ENCODE data around the gene TMEFF2. TPM values are rescaled to one million over a fixed set of nuclear protein-coding genes. Genes with fewer than 3 reads are reported as not detected.

TMEFF2 gene
- total and polyA plus RNA-seq, 10 of the 15 experiments (the other 5 are each of a cell fraction or from before 2014, with no cell fraction given), result not detected

DNA sequence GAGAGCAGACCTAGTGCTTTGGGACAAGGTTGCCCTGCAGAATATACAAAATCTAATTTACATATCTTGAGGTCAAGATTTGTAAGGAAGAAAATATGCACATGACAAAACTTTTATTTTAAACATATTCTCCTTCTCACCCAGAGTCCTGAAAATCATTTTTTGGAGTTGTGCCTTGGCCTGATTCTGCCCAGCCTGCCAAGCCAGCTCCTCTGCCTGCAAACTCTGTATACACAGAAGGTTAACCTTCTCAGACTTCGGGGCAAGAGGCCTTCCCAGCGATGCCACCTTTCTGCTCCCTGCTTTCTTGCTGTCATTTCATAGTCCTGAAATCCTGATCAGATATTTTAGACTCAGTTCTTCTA, 252.0 kb downstream of the TMEFF2 start:
- ATAC-seq, result no peak
- RAD21 ChIA-PET (ENCODE audit: unreplicated experiment), result interaction anchor here (1.1 kb wide), 1 partner anchor 220 kb away, joined by 3 read pairs; no protein-coding TSS in a partner anchor
- Histone ChIP-seq H2AFZ (ENCODE audit: control insufficient read depth, low read depth, low read length) (no peak overlapping the region), H3K27me3 (replicated peaks in 1 of 2; ENCODE audit: control insufficient read depth in 2 of 2, insufficient read depth in 2 of 2, low read length in 1 of 2) (no peaks in the 10 kb centered on the region), H3K4me2 (ENCODE audit: control insufficient read depth, insufficient read depth) (no peak overlapping the region), H3K36me3 (ENCODE audit: control insufficient read depth in 2 of 2, insufficient read depth in 2 of 2, low read length in 1 of 2) (no peaks in the 10 kb centered on the region), H4K20me1 (ENCODE audit: control insufficient read depth, insufficient read depth) (no peaks in the 10 kb centered on the region), H3K4me1 (ENCODE audit: control insufficient read depth, insufficient read depth, low read length) (no peaks in the 10 kb centered on the region), H3K27ac (ENCODE audit: control insufficient read depth, insufficient read depth) (no peak overlapping the region), H3K9ac (ENCODE audit: control insufficient read depth, insufficient read depth, low read length) (no peak overlapping the region), H3K79me2 (ENCODE audit: control insufficient read depth, insufficient read depth, low read length) (no peaks in the 10 kb centered on the region), H3K9me3 (replicated peaks; ENCODE audit: control insufficient read depth, insufficient read depth, low read length) (no peaks in the 10 kb centered on the region), H3K4me3 (no peak overlapping the region)
- no peak for FAIRE-seq
- in situ Hi-C loops (cut with MboI), result no loop called here
- POLR2A ChIA-PET, result interaction anchor here (0.5 to 0.7 kb wide), 2 partner anchors 8 to 29 kb away, joined by 3 read pairs; no protein-coding TSS in a partner anchor
- intact Hi-C loops (cut with micrococcal nuclease; ENCODE audit: unreplicated experiment), result no loop called here
- SMC1A ChIA-PET (ENCODE audit: uncharacterized antibody, unreplicated experiment), result interaction anchor here (1.2 to 4.0 kb wide), 7 partner anchors 8 to 60 kb away, joined by 3 to 20 read pairs (median 6); no protein-coding TSS in a partner anchor
- no TSS peak for BruUV-seq (replicated peaks)
- WGBS (ENCODE audit: insufficient coverage, insufficient replicate concordance, low lambda C conversion rate, missing lambda C conversion rate), result 53% methylated on average over 2 of the region's 2 CpGs
- DNase-seq (ENCODE audit: low read depth, low spot score), result no peak
- CTCF ChIA-PET, result interaction anchor here (0.6 to 1.6 kb wide), 4 partner anchors 16 to 220 kb away, joined by 3 to 5 read pairs (median 3); no protein-coding TSS in a partner anchor
- TF ChIP-seq, protein P1, sequence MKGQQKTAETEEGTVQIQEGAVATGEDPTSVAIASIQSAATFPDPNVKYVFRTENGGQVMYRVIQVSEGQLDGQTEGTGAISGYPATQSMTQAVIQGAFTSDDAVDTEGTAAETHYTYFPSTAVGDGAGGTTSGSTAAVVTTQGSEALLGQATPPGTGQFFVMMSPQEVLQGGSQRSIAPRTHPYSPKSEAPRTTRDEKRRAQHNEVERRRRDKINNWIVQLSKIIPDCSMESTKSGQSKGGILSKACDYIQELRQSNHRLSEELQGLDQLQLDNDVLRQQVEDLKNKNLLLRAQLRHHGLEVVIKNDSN (IDR thresholded peaks at IDR 0.05; ENCODE audit: borderline replicate concordance, extremely low read length, insufficient read depth, low read depth, low read length), result no peak
- TF ChIP-seq, protein P2, sequence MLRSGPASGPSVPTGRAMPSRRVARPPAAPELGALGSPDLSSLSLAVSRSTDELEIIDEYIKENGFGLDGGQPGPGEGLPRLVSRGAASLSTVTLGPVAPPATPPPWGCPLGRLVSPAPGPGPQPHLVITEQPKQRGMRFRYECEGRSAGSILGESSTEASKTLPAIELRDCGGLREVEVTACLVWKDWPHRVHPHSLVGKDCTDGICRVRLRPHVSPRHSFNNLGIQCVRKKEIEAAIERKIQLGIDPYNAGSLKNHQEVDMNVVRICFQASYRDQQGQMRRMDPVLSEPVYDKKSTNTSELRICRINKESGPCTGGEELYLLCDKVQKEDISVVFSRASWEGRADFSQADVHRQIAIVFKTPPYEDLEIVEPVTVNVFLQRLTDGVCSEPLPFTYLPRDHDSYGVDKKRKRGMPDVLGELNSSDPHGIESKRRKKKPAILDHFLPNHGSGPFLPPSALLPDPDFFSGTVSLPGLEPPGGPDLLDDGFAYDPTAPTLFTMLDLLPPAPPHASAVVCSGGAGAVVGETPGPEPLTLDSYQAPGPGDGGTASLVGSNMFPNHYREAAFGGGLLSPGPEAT (IDR thresholded peaks at IDR 0.05; ENCODE audit: low read depth), result no peak
- TF ChIP-seq, protein P3, sequence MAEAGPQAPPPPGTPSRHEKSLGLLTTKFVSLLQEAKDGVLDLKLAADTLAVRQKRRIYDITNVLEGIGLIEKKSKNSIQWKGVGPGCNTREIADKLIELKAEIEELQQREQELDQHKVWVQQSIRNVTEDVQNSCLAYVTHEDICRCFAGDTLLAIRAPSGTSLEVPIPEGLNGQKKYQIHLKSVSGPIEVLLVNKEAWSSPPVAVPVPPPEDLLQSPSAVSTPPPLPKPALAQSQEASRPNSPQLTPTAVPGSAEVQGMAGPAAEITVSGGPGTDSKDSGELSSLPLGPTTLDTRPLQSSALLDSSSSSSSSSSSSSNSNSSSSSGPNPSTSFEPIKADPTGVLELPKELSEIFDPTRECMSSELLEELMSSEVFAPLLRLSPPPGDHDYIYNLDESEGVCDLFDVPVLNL (IDR thresholded peaks at IDR 0.05; ENCODE audit: low read depth, low read length), result no peak
